H1 (cell line): ENCODE data around the gene MLN. TPM values are rescaled to one million over a fixed set of nuclear protein-coding genes. Genes with fewer than 3 reads are reported as not detected.
A peak's percentile ranks its signal among the peaks of the same experiment; 100 is the strongest.

Experiments
- CTCF ChIA-PET: fragments of 300-600 bp; sonication (Branson Sonifier 250); formaldehyde crosslinking; loops from one replicate; lab custom pipeline; 2021; ENCODE audit not compliant: partially characterized antibody; lab: Charles Lee
- POLR2A ChIA-PET: fragments of 300-600 bp; sonication (Branson Sonifier 250); formaldehyde crosslinking; loops from one replicate; lab custom pipeline; 2021; ENCODE audit warnings: inconsistent platforms; ENCODE audit not compliant: partially characterized antibody; lab: Charles Lee
- DNase-seq, 2 experiments: peaks; one replicate each; pipeline versions ENCODE4 v3.0.0 to v3.0.0-alpha.2; 2010 to 2022; ENCODE audit warnings: low spot score in 2 of 2, low read depth in 1 of 2, mixed read lengths in 1 of 2
- FAIRE-seq: peaks from 2 replicates; lab custom pipeline; 2011; peaks lifted over from hg19 to GRCh38; lab: Jason Lieb, UNC
- H2AFZ ChIP-seq: 2 replicates; pipeline ENCODE4 v1.8.1; 2012; ENCODE audit warnings: low read length, inconsistent platforms
- H2AK5ac ChIP-seq: 2 replicates; pipeline ENCODE4 v1.6.1; 2013; ENCODE audit warnings: low read depth, low read length
- H2BK120ac ChIP-seq: replicated peaks from 2 replicates; pipeline ENCODE3; 2013; ENCODE audit warnings: low read depth, low read length, inconsistent platforms
- H2BK12ac ChIP-seq: 2 replicates; pipeline ENCODE4 v1.6.1; 2013; ENCODE audit warnings: low read depth, low read length
- H2BK15ac ChIP-seq: 2 replicates; pipeline ENCODE4 v1.6.1; 2013; ENCODE audit warnings: low read length
- H2BK20ac ChIP-seq: 2 replicates; pipeline ENCODE4 v1.6.1; 2013; ENCODE audit warnings: low read length
- H2BK5ac ChIP-seq: 2 replicates; pipeline ENCODE4 v1.6.1; 2013; ENCODE audit warnings: low read depth, low read length
- H3K14ac ChIP-seq: 2 replicates; pipeline ENCODE4 v1.6.1; 2013; ENCODE audit warnings: inconsistent platforms; ENCODE audit not compliant: insufficient read length
- H3K18ac ChIP-seq: 2 replicates; pipeline ENCODE4 v1.6.1; 2013; ENCODE audit warnings: low read length; ENCODE audit errors: extremely low read depth
- H3K23ac ChIP-seq: 2 replicates; pipeline ENCODE4 v1.6.1; 2013; ENCODE audit warnings: inconsistent platforms; ENCODE audit not compliant: insufficient read length
- H3K23me2 ChIP-seq: 2 replicates; pipeline ENCODE4 v1.6.1; 2013; ENCODE audit warnings: low read depth, low read length
- H3K27ac ChIP-seq: 2 replicates; pipeline ENCODE4 v1.6.1; 2011; ENCODE audit warnings: low read depth, low read length, inconsistent platforms
- H3K27me3 ChIP-seq, 4 experiments: replicated peaks in 1 of 4; 1 replicate in 1 of 4; 2 replicates in 3 of 4; pipeline versions ENCODE4 v1.6.1 to v1.8.1; 2011 to 2013; ENCODE audit warnings: low read length in 3 of 4, mild to moderate bottlenecking in 3 of 4, inconsistent platforms in 2 of 4, mixed read lengths in 2 of 4, moderate library complexity in 1 of 4; ENCODE audit not compliant: control insufficient read depth in 3 of 4, insufficient read depth in 3 of 4; ENCODE audit errors: extremely low read depth in 1 of 4
- H3K36me3 ChIP-seq, 4 experiments: 2 replicates each; pipeline versions ENCODE4 v1.6.1 to v1.8.1; 2011 to 2013; ENCODE audit warnings: mild to moderate bottlenecking in 4 of 4, low read length in 3 of 4, moderate library complexity in 2 of 4, control low read depth in 1 of 4, inconsistent platforms in 1 of 4; ENCODE audit not compliant: insufficient read depth in 4 of 4, control insufficient read depth in 2 of 4
- H3K4ac ChIP-seq: replicated peaks from 2 replicates; pipeline ENCODE3; 2013; ENCODE audit warnings: low read length, low read depth, mixed read lengths, inconsistent platforms; ENCODE audit not compliant: insufficient read length
- H3K4me1 ChIP-seq, 4 experiments: replicated peaks in 1 of 4; 1 replicate in 1 of 4; 2 replicates in 3 of 4; pipeline versions ENCODE4 v1.6.1 to v1.8.1; 2011 to 2013; ENCODE audit warnings: low read length in 3 of 4, inconsistent platforms in 2 of 4, mixed read lengths in 1 of 4; ENCODE audit not compliant: insufficient read depth in 4 of 4, control insufficient read depth in 3 of 4
- H3K4me2 ChIP-seq, 2 experiments: 2 replicates each; pipeline versions ENCODE4 v1.6.1 to v1.8.1; 2011 to 2013; ENCODE audit warnings: low read depth in 2 of 2, low read length in 2 of 2, control low read depth in 1 of 2, inconsistent platforms in 1 of 2, mild to moderate bottlenecking in 1 of 2; ENCODE audit not compliant: insufficient read depth in 1 of 2
- H3K4me3 ChIP-seq, 4 experiments: fragments of 200-600, 300-600 bp in 1 of 4; sonication (generic), shearing (Covaris generic), sonication (Bioruptor Twin) in 1 of 4; 2 replicates each; pipeline versions ENCODE4 v1.5.1 to v1.8.1; 2011 to 2016; ENCODE audit warnings: low read length in 4 of 4, low read depth in 3 of 4, control low read depth in 2 of 4, inconsistent platforms in 2 of 4, mild to moderate bottlenecking in 2 of 4, mixed read lengths in 1 of 4, moderate library complexity in 1 of 4; ENCODE audit not compliant: insufficient read depth in 2 of 4; ENCODE audit errors: extremely low read depth in 1 of 4
- H3K56ac ChIP-seq: replicated peaks from 2 replicates; pipeline ENCODE3; 2013; ENCODE audit warnings: low read depth, mild to moderate bottlenecking, mixed read lengths, low read length, inconsistent platforms; ENCODE audit not compliant: insufficient read length
- H3K79me1 ChIP-seq: 2 replicates; pipeline ENCODE4 v1.6.1; 2013; ENCODE audit warnings: low read depth, low read length, control low read depth
- H3K79me2 ChIP-seq, 2 experiments: 2 replicates each; pipeline versions ENCODE4 v1.6.1 to v1.8.1; 2012 to 2013; ENCODE audit warnings: low read length in 2 of 2, mild to moderate bottlenecking in 2 of 2, inconsistent platforms in 1 of 2; ENCODE audit not compliant: insufficient read depth in 2 of 2, control insufficient read depth in 1 of 2
- H3K9ac ChIP-seq, 4 experiments: replicated peaks in 1 of 4; 1 replicate in 1 of 4; 2 replicates in 3 of 4; pipeline versions ENCODE4 v1.6.1 to v1.8.1; 2011 to 2013; ENCODE audit warnings: low read depth in 3 of 4, low read length in 3 of 4, control low read depth in 2 of 4, mild to moderate bottlenecking in 2 of 4, moderate library complexity in 2 of 4, inconsistent platforms in 1 of 4; ENCODE audit errors: extremely low read depth in 1 of 4
- H3K9me3 ChIP-seq, 2 experiments: 2 replicates each; pipeline versions ENCODE4 v1.6.1 to v1.8.1; 2012 to 2013; ENCODE audit warnings: mild to moderate bottlenecking in 2 of 2, moderate library complexity in 2 of 2, control low read depth in 1 of 2, inconsistent platforms in 1 of 2, low read depth in 1 of 2, low read length in 1 of 2, mixed read lengths in 1 of 2; ENCODE audit not compliant: insufficient read depth in 2 of 2
- H4K20me1 ChIP-seq, 2 experiments: replicated peaks in 1 of 2; 2 replicates each; pipeline versions ENCODE3 to v1.8.1; 2011 to 2013; ENCODE audit warnings: inconsistent platforms in 2 of 2, low read length in 2 of 2, mild to moderate bottlenecking in 1 of 2; ENCODE audit not compliant: insufficient read depth in 2 of 2, control insufficient read depth in 1 of 2
- H4K5ac ChIP-seq: 2 replicates; pipeline ENCODE4 v1.6.1; 2013; ENCODE audit warnings: low read length, low read depth, mixed read lengths, inconsistent platforms; ENCODE audit not compliant: insufficient read length
- H4K8ac ChIP-seq: 2 replicates; pipeline ENCODE4 v1.8.0; 2013; ENCODE audit warnings: mild to moderate bottlenecking, moderate library complexity, low read length, inconsistent platforms; ENCODE audit not compliant: insufficient read depth; ENCODE audit errors: extremely low read depth
- H4K91ac ChIP-seq: replicated peaks from 2 replicates; pipeline ENCODE3; 2013; ENCODE audit warnings: low read length, mixed read lengths, inconsistent platforms; ENCODE audit not compliant: insufficient read length
- BRCA1 ChIP-seq: IDR thresholded peaks from 2 replicates; pipeline ENCODE4 v1.6.1; 2012; ENCODE audit warnings: low read depth, low read length, improper control_type of control experiment
- CBX8 ChIP-seq: fragments of 300-800, 300-1000 bp; sonication (generic); IDR thresholded peaks from 2 replicates; pipeline ENCODE4 v1.7.1; 2016; ENCODE audit warnings: low read depth, low read length, borderline replicate concordance
- EP300 ChIP-seq, 2 experiments: IDR thresholded peaks; 1 replicate in 1 of 2; 2 replicates in 1 of 2; pipeline ENCODE4 v1.6.1; 2011 to 2012; ENCODE audit warnings: low read depth in 2 of 2, low read length in 2 of 2, mild to moderate bottlenecking in 2 of 2, borderline replicate concordance in 1 of 2, inconsistent platforms in 1 of 2, moderate library complexity in 1 of 2
- EZH2 ChIP-seq: fragments of 200-600 bp; sonication (generic); IDR thresholded peaks from 2 replicates; pipeline ENCODE4 v1.7.1; 2012; ENCODE audit warnings: low read depth, mild to moderate bottlenecking, moderate library complexity, low read length, inconsistent platforms; ENCODE audit not compliant: severe bottlenecking
- POLR2A ChIP-seq, 2 experiments: IDR thresholded peaks; 1 replicate in 1 of 2; 2 replicates in 1 of 2; pipeline ENCODE4 v1.6.1; 2011; ENCODE audit warnings: low read depth in 2 of 2, low read length in 2 of 2, mild to moderate bottlenecking in 2 of 2; ENCODE audit errors: control extremely low read depth in 1 of 2
- SIN3A ChIP-seq, 2 experiments: IDR thresholded peaks in 1 of 2; conservative IDR thresholded peaks in 1 of 2; 2 replicates each; pipeline ENCODE4 v1.6.1; 2011 to 2012; ENCODE audit warnings: low read length in 2 of 2, improper control_type of control experiment in 1 of 2, low read depth in 1 of 2, mild to moderate bottlenecking in 1 of 2
- TAF7 ChIP-seq: optimal IDR thresholded peaks from 2 replicates; pipeline ENCODE3; 2011; ENCODE audit warnings: low read depth, mild to moderate bottlenecking, inconsistent platforms, low read length, moderate library complexity, borderline replicate concordance
- TCF12 ChIP-seq: IDR thresholded peaks from 2 replicates; pipeline ENCODE4 v1.6.1; 2011; ENCODE audit warnings: low read depth, mild to moderate bottlenecking, low read length
- USF2 ChIP-seq: IDR thresholded peaks from 2 replicates; pipeline ENCODE4 v1.6.1; 2011; ENCODE audit warnings: low read length, improper control_type of control experiment
- YY1 ChIP-seq: IDR thresholded peaks from 2 replicates; pipeline ENCODE4 v1.6.1; 2011; ENCODE audit warnings: low read depth, mild to moderate bottlenecking, low read length
- WGBS, 2 experiments: shearing (Covaris generic) in 1 of 2; methylation state at CpG; one replicate each; pipeline versions ENCODE4 v1.1.6 to v1.1.7; 2013 to 2015; ENCODE audit warnings: low lambda C conversion rate in 2 of 2, mixed read lengths in 2 of 2, inconsistent platforms in 1 of 2, low coverage in 1 of 2, missing lambda C conversion rate in 1 of 2; ENCODE audit not compliant: insufficient replicate concordance in 2 of 2, insufficient coverage in 1 of 2, insufficient read length in 1 of 2; ENCODE audit errors: extremely low coverage in 1 of 2, missing lambda C conversion rate in 1 of 2; 5-methylcytosine and 5-hydroxymethylcytosine counted together
- polyA plus RNA-seq, 7 experiments: library from polyadenylated mRNA; depleted of rRNA in 3 of 7; stranded (reverse) in 5 of 7; unstranded in 2 of 7; fragments of >200 nt in 5 of 7; fragments of 200-250 nt in 2 of 7; gene quantifications; 1 replicate in 5 of 7; 2 replicates in 1 of 7; 4 replicates in 1 of 7; pipeline versions ENCODE4 v1.2.1 to v1.2.3, GENCODE V29; 2011 to 2013; ENCODE audit warnings: missing spikeins in 2 of 7, mixed read lengths in 2 of 7
- total RNA-seq: library from RNA; stranded (reverse); fragmentation: NEBNext Ultra II Directional; extraction: Animal tissue kit (Norgen Biotek cat#: 25700); gene quantifications from 2 replicates; pipeline ENCODE4 v1.2.1, GENCODE V29; 2021

The MLN gene
- total and polyA plus RNA-seq, 2 of the 8 experiments (the other 6 are each of a cell fraction or from before 2014, with no cell fraction given) = not detected

- no peak overlapping the region for H4K8ac ChIP-seq
- H4K5ac ChIP-seq = no peak overlapping the region
- H3K4me2 ChIP-seq = no peak overlapping the region
- DNase-seq (no peak), FAIRE-seq (no peak)
- H2BK12ac ChIP-seq = 0 out of 2 replicates have a peak overlapping the region, but pooled peaks have one; percentile 75
- H2BK5ac ChIP-seq = no peak overlapping the region
- no peak overlapping the region for H3K27ac ChIP-seq
- no peak overlapping the region for H3K4me3 ChIP-seq
- H3K56ac ChIP-seq = no peak overlapping the region
- H3K4ac ChIP-seq = no peak overlapping the region
- no peaks in the 10 kb centered on the region for H3K9me3 ChIP-seq
- no peaks in the 10 kb centered on the region for H3K79me1 ChIP-seq
- WGBS, 2 experiments = 90% methylated on average over 13 of the region's 13 CpGs; no CpG with 5 or more reads in 1 of the 2 experiments
- peaks cover 0 to 6% (median 1%) of the 10 kb centered on the region in 4 experiments; a peak in 3 of 7 replicates for H3K27me3 ChIP-seq
- no peak overlapping the region for H2AFZ ChIP-seq
- peak overlapping the region; percentile 86 for H2BK20ac ChIP-seq
- H2BK120ac ChIP-seq = no peak overlapping the region
- no peaks in the 10 kb centered on the region for H3K36me3 ChIP-seq
- H4K20me1 ChIP-seq = no peaks in the 10 kb centered on the region
- H3K23me2 ChIP-seq = no peaks in the 10 kb centered on the region
- CTCF ChIA-PET = interaction anchor here (0.8 to 4.0 kb wide), 11 partner anchors 12 to 213 kb away, joined by 3 to 26 read pairs (median 5); no protein-coding TSS in a partner anchor
- no peak overlapping the region for H3K9ac ChIP-seq
- no peaks in the 10 kb centered on the region for H3K79me2 ChIP-seq
- H3K23ac ChIP-seq = no peak overlapping the region
- no peak overlapping the region for H3K18ac ChIP-seq
- POLR2A ChIA-PET = interaction anchor here (1.4 to 3.0 kb wide), 3 partner anchors 11 to 21 kb away, joined by 6 to 7 read pairs (median 6); no protein-coding TSS in a partner anchor
- H4K91ac ChIP-seq = no peak overlapping the region
- H2AK5ac ChIP-seq = peak overlapping the region; percentile 8; the same call in 1 of the 2 replicates
- 0 out of 2 replicates have a peak overlapping the region, but pooled peaks have one; percentile 18 for H2BK15ac ChIP-seq
- no peak overlapping the region for H3K14ac ChIP-seq
- peaks cover 2 to 12% (median 5%) of the 10 kb centered on the region in 4 experiments for H3K4me1 ChIP-seq
- no peak for TF ChIP-seq USF2
- TF ChIP-seq SIN3A (conservative IDR thresholded peaks at IDR 0.05 in 1 of 2, IDR thresholded peaks at IDR 0.05 in 1 of 2; ENCODE audit: low read depth in 1 of 2, low read length in 2 of 2) = no peak
- no peak for TF ChIP-seq POLR2A (IDR thresholded peaks at IDR 0.05; ENCODE audit: control extremely low read depth in 1 of 2, low read depth in 2 of 2, low read length in 2 of 2)
- TF ChIP-seq YY1 = no peak
- no peak for TF ChIP-seq CBX8
- no peak for TF ChIP-seq BRCA1
- TF ChIP-seq TAF7 = no peak
- no peak for TF ChIP-seq EZH2
- TF ChIP-seq TCF12 = no peak
- no peak for TF ChIP-seq EP300 (IDR thresholded peaks at IDR 0.05; ENCODE audit: borderline replicate concordance in 1 of 2, low read depth in 2 of 2, low read length in 2 of 2)
Observed at GRCh38 chr6:33800248-33800969, 3.4 kb downstream of the MLN start.
